GM18511 (cell line): ENCODE results near the gene GTF2A1L.
A peak's percentile ranks its signal among the peaks of the same experiment; 100 is the strongest.
"Not testable (repeated sequence)": the region's sequence is repeated elsewhere in the genome, so short reads cannot be mapped to it uniquely, and the experiment has no call there.

Source experiments
- ATAC-seq: cut with Tn5 transposase; IDR thresholded peaks from one replicate; pipeline ENCODE4 v1.9.1; 2021; ENCODE audit warnings: mild to moderate bottlenecking, moderate library complexity; ENCODE audit not compliant: unreplicated experiment

The GTF2A1L gene

GRCh38 chr2:48617618-48618017 lies at the start of gene GTF2A1L:
Gene GTF2A1L, plus strand, starts transcription at chr2:48617856. Its CDS starts 19 bp downstream, at chr2:48617875.
- no peak for ATAC-seq

GRCh38 chr2:48568547-48568946 lies 49.1 kb upstream of the GTF2A1L start:
- ATAC-seq = no peak

GRCh38 chr2:48569433-48569832 lies 48.2 kb upstream of the GTF2A1L start:
- no peak for ATAC-seq

- ATAC-seq = no peak
These were observed 44.8 kb upstream of the GTF2A1L start for GRCh38 chr2:48572816-48573215.

GRCh38 chr2:48574353-48575287 lies 43.0 kb upstream of the GTF2A1L start:
- no peak for ATAC-seq

GRCh38 chr2:48578313-48578712 lies 39.3 kb upstream of the GTF2A1L start:
- ATAC-seq = no peak

- no peak for ATAC-seq
These were observed 33.7 kb upstream of the GTF2A1L start for GRCh38 chr2:48583961-48584360.

GRCh38 chr2:48584551-48584950 lies 33.1 kb upstream of the GTF2A1L start:
- ATAC-seq = no peak

- no peak for ATAC-seq
These were observed 31.2 kb upstream of the GTF2A1L start for GRCh38 chr2:48586433-48586832.

- no peak for ATAC-seq
These were observed 30.1 kb upstream of the GTF2A1L start for GRCh38 chr2:48587560-48587959.

- ATAC-seq = no peak
These were observed 29.7 kb upstream of the GTF2A1L start for GRCh38 chr2:48587961-48588360.

- peak; percentile 20 for ATAC-seq
These were observed 28.9 kb upstream of the GTF2A1L start for GRCh38 chr2:48588745-48589144.

GRCh38 chr2:48589170-48589767 lies 28.4 kb upstream of the GTF2A1L start:
- ATAC-seq = peak; percentile 53

- ATAC-seq = no peak
These were observed 27.6 kb upstream of the GTF2A1L start for GRCh38 chr2:48590017-48590416.

GRCh38 chr2:48592067-48592466 lies 25.6 kb upstream of the GTF2A1L start:
- ATAC-seq = no peak

GRCh38 chr2:48596751-48597150 lies 20.9 kb upstream of the GTF2A1L start:
- ATAC-seq = not testable (repeated sequence)

- ATAC-seq = no peak
These were observed 20.2 kb upstream of the GTF2A1L start for GRCh38 chr2:48597492-48597891.

- ATAC-seq = no peak
These were observed 17.3 kb upstream of the GTF2A1L start for GRCh38 chr2:48600204-48600813.

GRCh38 chr2:48600917-48601316 lies 16.7 kb upstream of the GTF2A1L start:
- no peak for ATAC-seq

- peak; percentile 65 for ATAC-seq
These were observed 16.3 kb upstream of the GTF2A1L start for GRCh38 chr2:48601349-48601748.

- no peak for ATAC-seq
These were observed 12.0 kb upstream of the GTF2A1L start for GRCh38 chr2:48605482-48606175.
